GM18951 (cell line): Measurements from ENCODE around the gene CCNL2.
"Not testable (repeated sequence)": the region's sequence is repeated elsewhere in the genome, so short reads cannot be mapped to it uniquely, and the experiment has no call there.

Experiments used
- POLR2A ChIP-seq: IDR thresholded peaks from 4 replicates; pipeline ENCODE4 v1.6.1; 2011; ENCODE audit warnings: mild to moderate bottlenecking; ENCODE audit not compliant: insufficient read length, insufficient read depth; ENCODE audit errors: extremely low read depth
- in situ Hi-C: fragments of 300-500 bp; cut with MboI; formaldehyde crosslinking; loops from one replicate; pipeline ENCODE4 v1.12.0; 2022; ENCODE audit warnings: low sequenced_read_pairs, mixed read lengths, inconsistent platforms; ENCODE audit not compliant: unreplicated experiment

Gene CCNL2

GRCh38 chr1:1406101-1406820 lies 7.1 kb upstream of the CCNL2 start:
- no peak for TF ChIP-seq POLR2A
- in situ Hi-C loops, result no loop called here

- in situ Hi-C loops, result no loop called here
- no peak for TF ChIP-seq POLR2A
Observed at GRCh38 chr1:1403653-1404052, 4.5 kb upstream of the CCNL2 start.

DNA sequence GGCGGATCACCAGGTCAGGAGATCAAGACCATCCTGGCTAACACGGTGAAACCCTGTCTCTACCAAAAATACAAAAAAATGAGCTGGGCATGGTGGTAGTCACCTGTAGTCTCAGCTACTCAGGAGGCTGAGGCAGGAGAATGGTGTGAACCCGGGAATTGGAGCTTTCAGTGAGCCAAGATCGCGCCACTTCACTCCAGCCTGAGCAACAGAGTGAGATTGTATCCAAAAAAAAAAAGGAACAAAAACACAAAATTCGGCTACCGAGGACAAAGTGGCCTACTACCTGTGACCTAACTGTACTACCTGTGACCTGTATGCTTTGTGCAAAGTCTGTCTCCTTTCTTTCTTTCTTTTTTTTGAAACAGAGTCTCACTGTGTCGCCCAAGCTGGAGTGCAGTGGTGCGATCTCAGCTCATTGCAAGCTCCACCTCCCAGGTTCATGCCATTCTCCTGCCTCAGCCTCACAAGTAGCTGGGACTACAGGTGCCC lies 3.8 kb upstream of the CCNL2 start:
- in situ Hi-C loops, result not testable (repeated sequence)

DNA sequence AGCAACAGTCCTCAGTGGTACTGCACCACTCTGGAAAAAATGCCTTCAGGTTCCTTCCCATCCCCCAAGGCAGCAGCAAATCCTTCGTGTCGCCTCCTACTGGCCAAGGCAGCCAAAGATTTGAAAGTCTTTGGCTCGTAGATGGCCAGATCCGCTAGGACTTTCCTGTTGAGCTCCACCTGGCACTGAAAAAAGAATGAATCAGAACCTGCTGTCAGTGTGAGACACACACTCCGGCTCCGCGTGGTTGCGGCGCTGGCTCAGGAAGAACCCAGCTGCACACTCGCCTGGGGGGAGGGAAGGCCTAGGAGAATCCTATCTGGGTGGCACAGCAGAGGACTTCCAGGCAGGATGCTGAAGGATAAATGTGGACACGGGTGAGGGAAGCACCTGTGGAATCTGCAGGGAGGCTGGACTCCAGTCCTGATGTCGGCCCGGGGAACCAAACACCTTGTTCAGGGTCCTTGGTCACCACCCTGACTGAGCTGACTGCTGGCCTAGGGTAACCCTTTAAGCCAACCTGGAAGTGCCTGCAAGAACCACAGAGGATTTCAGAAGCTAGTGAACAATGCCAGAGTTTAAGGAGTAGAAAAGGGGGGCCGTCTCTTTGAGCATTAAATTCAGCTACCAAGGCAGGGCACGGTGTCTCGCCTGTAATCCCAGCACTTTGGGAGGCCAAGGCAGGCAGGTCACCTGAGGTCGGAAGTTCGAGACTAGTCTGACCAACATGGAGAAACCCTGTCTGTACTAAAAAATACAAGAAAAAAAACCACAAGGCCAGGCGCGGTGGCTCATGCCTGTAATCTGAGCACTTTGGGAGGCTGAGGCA lies 3.2 kb upstream of the CCNL2 start:
- in situ Hi-C loops, result no loop called here
- peak; percentile 19 for TF ChIP-seq POLR2A

GRCh38 chr1:1401457-1402010 lies 2.4 kb upstream of the CCNL2 start:
- in situ Hi-C loops, result no loop called here
- peak; percentile 28 for TF ChIP-seq POLR2A

DNA sequence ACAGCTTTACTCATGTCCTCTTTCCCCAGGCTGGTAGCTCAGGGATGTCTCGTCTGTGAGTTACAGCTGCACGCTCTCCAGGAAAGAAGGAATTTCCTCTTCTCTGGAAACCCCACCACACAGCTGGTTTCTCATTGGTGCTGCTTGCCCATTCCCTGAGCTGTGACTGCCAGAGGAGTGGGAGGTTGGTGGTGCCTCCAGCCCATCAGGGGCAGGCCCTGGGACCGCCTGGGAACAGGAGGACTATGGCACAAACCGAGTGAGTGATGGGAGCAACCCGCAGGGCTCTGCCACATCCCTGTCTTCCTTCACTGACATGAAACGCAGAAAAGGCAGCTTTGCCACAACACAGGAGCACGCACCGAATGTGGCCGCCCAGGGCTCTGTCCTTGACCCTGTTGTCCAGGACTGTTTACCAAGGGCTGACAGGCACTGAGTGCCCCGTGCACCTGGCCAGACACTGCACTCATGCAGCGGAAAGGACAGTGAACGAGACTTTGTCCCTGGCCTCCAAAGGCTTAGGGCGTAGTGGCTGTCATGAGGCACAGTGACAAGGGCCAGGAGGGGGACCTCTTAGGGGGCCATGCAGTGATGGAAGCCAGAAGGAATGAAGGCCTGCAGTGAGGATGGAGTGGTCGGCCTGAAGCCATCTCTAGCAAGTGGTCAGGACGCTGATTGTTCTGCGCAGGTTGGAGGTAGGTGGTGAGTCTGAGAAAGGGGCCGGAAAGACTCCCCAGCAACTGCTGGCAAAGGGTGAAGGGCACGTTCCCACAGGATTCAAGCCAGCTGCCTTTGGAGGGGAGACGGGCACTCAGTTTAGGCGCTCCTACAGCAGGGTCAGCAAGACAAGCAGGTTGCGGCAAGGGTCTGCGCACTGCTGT lies 1.7 kb upstream of the CCNL2 start:
- in situ Hi-C loops, result no loop called here
- TF ChIP-seq POLR2A, result no peak

DNA sequence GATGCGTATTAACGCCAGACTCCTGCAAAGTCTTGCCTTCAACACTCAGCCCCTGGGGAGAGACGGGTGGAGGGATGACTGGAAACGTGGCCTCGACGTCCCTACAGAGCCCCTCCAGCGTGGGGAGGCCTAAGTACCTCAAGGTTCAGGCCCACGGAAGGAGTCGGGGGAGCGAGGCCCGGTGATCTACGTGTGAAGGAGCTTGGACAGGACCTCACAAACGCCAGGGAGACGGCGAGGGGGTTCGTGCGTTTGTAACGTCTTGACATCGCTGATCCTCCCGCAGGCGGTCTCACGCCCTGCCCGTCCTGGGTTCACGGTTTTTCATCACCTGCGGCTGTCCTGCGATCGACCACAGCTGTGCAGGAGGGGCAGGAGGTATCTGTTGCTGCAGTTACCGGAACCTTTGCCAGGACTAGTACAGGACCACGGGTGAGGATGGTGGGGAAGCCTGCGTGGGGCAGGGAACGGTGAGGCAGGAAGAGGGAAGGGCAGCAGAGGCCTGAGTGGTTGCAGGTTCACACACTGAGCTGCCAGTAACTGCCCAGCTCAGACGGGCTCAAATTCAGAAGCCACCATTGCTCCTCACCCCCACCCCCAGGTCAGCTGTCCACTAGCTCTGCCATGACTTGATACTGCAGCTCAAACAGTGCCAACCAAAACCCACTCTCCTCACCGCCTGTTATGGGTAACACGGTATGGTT lies 889 bp upstream of the CCNL2 start:
- in situ Hi-C loops, result no loop called here
- peak; percentile 35 for TF ChIP-seq POLR2A

DNA sequence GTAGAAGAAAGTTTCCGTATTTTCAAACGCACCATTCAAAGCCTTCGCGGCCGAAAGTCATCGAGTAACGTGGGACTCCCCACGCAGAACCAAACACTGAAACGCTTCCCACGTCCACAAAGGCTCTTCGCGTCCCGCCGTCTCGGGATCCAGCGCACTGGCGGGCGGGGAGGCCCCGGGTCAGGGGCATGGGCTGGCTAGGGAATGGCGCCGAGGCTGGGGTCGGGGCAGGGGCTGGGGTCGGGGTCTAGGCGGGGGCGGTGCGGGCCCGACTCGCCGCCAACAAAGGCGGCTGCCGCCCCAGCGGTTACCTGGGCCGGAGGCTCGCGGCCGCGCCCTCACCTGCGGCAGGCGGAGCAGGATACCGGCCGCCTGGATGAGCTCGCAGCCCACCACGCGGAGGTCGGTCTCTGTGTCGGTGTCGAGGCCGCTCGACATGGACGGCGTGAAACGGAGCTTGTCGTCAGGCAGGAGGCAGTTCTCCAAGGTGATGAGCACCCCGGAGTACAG lies 403 bp downstream of the CCNL2 start:
- in situ Hi-C loops, result no loop called here
- TF ChIP-seq POLR2A, result no peak

- in situ Hi-C loops, result no loop called here
- no peak for TF ChIP-seq POLR2A
Observed at GRCh38 chr1:1397839-1398523, 1.2 kb downstream of the CCNL2 start.

DNA sequence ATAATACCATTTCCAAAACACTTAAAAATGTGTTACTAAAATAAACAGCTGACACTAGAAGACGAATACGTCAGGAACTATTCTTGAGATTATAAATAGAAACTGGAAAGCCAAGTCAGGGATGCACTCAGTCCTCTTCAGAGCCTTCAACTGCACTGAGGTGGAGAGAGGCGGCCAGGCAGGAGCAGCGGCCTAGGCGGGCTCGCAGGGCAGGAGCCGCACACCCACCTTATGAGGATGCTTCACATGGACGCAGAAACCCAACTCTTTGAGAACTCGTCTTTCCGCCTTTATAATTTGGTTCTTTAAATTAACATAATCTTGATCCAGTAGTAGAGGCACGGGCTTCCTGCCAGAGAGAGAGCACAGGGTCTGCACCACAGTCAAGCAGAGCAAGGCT lies 4.0 kb downstream of the CCNL2 start:
- in situ Hi-C loops, result no loop called here
- TF ChIP-seq POLR2A, result no peak

DNA sequence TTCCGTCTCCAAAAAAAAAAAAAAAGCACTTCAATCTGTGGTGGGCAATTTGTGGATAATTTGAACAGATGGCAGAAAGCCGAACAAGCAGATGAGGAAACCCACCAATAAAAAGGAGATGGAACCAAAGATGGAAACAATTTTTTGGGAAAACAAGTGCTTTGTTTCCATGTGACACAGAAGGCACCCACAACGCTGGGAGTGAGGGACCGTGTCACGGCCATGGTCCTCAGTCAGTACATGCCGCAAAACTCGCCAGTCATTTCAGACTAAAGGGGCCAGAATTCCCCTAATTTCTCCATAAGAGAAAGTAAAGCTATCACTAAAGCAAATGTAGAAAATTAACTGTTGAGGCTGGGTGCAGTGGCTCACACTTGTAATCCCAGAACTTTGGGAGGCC lies 5.0 kb downstream of the CCNL2 start:
- TF ChIP-seq POLR2A, result no peak
- in situ Hi-C loops, result no loop called here

GRCh38 chr1:1393428-1393827 lies 5.7 kb downstream of the CCNL2 start:
- TF ChIP-seq POLR2A, result no peak
- in situ Hi-C loops, result no loop called here
